Measurements from ENCODE around the gene WDR33. TPM values are rescaled to one million over a fixed set of nuclear protein-coding genes. Genes with fewer than 3 reads are reported as not detected.
"Not testable (repeated sequence)": the region's sequence is repeated elsewhere in the genome, so short reads cannot be mapped to it uniquely, and the experiment has no call there.

Gene WDR33
- total RNA-seq, 6 donors from 2014 or later: 33.7 to 76.3 (median 47.5) TPM

DNA sequence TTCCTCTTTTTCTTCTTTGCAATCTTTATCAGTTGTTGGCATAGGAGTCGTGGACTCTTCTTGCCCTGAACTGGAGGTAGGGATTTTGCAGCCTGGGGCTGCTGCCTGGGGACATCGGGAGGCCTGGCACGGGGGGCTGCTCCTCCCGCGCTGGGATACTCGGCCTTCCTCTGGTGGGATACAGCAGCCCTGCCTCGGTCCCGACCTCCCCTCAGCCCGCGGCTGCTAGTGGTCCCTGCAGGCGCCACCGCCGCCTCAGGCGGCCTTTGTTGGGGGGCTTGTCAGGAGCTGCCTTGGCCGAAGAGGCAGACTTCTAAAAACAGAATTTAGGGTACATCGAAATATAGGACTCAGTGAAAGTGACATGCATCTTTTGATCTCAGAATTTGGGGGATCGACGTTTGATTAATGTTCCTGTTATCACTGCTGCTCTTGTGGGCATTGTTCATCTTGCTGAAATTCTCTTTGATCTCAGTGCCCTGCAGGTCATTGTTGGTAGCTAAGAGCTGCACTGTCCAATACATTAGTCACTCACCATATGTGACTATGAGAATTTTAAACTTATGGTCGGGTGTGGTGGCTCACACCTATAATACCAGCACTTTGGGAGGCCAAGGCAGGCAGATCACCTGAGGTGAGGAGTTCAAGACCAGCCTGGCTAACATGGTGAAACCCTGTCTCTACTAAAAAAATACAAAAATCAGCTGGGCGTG, 30.7 kb upstream of the WDR33 start:
- Histone ChIP-seq H3K27ac (no peak overlapping the region), H3K27me3 (no peaks in the 10 kb centered on the region), H3K36me3 (peaks cover 4 to 19% (median 14%) of the 10 kb centered on the region in 4 donors), H3K9me3 (no peaks in the 10 kb centered on the region), H3K4me3 (no peak overlapping the region), H3K4me1 (no peaks in the 10 kb centered on the region)
- WGBS, 2 donors: 78 to 79% methylated on average over 20 of the region's 20 CpGs
- peak in 1 of 2 donors; percentile 73 for DNase-seq
- TF ChIP-seq EP300 (IDR thresholded peaks at IDR 0.05) (no peak), POLR2A (IDR thresholded peaks at IDR 0.05) (no peak), POLR2AphosphoS5 (IDR thresholded peaks at IDR 0.05) (no peak)
- TF ChIP-seq, protein P1, sequence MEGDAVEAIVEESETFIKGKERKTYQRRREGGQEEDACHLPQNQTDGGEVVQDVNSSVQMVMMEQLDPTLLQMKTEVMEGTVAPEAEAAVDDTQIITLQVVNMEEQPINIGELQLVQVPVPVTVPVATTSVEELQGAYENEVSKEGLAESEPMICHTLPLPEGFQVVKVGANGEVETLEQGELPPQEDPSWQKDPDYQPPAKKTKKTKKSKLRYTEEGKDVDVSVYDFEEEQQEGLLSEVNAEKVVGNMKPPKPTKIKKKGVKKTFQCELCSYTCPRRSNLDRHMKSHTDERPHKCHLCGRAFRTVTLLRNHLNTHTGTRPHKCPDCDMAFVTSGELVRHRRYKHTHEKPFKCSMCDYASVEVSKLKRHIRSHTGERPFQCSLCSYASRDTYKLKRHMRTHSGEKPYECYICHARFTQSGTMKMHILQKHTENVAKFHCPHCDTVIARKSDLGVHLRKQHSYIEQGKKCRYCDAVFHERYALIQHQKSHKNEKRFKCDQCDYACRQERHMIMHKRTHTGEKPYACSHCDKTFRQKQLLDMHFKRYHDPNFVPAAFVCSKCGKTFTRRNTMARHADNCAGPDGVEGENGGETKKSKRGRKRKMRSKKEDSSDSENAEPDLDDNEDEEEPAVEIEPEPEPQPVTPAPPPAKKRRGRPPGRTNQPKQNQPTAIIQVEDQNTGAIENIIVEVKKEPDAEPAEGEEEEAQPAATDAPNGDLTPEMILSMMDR (IDR thresholded peaks at IDR 0.05): no peak
- no peak for ATAC-seq (ENCODE audit: low FRiP score in 2 of 2)

DNA sequence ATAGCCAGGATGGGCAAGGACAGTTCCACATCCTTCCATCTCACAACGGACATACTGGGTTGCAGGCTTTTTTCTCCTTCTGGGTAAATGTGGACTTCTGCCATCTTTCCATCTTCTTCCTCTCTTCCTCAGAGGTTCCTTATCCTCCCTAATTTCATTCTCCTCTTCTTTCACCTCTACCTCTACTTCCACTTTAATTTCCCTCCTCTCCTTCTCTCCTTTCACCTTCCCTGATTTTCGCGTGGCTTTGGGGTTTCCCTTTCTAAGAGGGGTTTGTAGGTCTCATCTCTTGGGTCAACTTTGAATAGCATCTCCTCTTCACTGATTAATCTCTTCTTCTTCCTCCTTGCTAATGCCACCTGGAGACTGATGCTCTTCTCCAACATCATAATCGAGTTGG, 29.9 kb upstream of the WDR33 start:
- no peak for DNase-seq
- Histone ChIP-seq H3K4me3 (no peak overlapping the region), H3K9me3 (no peaks in the 10 kb centered on the region), H3K27me3 (no peaks in the 10 kb centered on the region), H3K36me3 (peaks cover 0 to 12% (median 7%) of the 10 kb centered on the region in 4 donors), H3K27ac (no peak overlapping the region), H3K4me1 (no peaks in the 10 kb centered on the region)
- TF ChIP-seq, protein P1 (IDR thresholded peaks at IDR 0.05): no peak
- no peak for TF ChIP-seq POLR2AphosphoS5 (IDR thresholded peaks at IDR 0.05)
- TF ChIP-seq EP300 (IDR thresholded peaks at IDR 0.05): no peak
- TF ChIP-seq POLR2A (IDR thresholded peaks at IDR 0.05): no peak
- ATAC-seq (ENCODE audit: low FRiP score in 2 of 2): no peak
- WGBS, 2 donors: 85 to 87% methylated on average over 4 of the region's 4 CpGs

DNA sequence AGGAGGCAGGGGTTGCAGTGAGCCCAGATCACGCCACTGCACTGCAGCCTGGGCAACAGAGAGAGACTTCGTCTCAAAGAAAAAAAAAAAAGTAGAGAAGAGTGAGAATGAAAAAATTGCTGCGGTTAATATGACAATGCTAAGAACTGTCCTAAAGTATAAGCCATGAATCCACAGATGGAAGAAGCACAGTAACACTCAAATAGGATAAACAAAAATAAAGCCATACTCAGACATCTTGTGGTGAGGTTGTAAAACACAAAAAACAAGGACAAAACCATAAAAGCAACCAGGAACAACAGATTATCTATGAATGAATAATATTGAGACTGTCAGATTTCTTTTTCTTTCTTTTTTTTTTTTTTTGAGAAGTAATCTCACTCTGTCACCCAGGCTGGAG, 24.0 kb upstream of the WDR33 start:
- Histone ChIP-seq H3K27me3 (no peaks in the 10 kb centered on the region), H3K36me3 (no peaks in the 10 kb centered on the region), H3K4me3 (no peak overlapping the region), H3K27ac (no peak overlapping the region), H3K4me1 (peaks cover 0 to 9% (median 2%) of the 10 kb centered on the region in 4 donors), H3K9me3 (no peaks in the 10 kb centered on the region)
- WGBS, 2 donors: 74% methylated on average over 3 of the region's 3 CpGs
- TF ChIP-seq POLR2A (IDR thresholded peaks at IDR 0.05) (no peak), POLR2AphosphoS5 (IDR thresholded peaks at IDR 0.05) (no peak), EP300 (IDR thresholded peaks at IDR 0.05) (no peak)
- TF ChIP-seq, protein P1 (IDR thresholded peaks at IDR 0.05): no peak
- ATAC-seq (ENCODE audit: low FRiP score in 2 of 2) (no peak), DNase-seq (no peak)

DNA sequence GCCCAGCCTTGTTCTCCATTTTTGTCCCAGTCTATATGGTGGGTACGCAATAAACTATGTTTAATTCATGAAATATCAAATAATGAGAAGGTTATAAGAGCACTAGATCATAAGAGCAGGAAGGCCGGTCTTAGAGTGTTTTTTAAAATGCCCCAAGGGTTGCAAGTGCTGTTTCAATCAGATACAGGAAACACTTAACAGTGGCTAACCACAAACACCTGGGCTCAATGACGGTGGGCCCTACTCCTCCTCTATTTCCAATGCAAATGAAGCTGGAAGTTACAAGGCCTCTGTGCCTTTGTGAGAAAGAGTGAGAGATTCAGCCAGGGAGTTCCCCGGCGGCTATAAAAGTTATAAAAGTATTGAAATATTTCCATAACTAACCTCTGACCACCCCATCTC, 18.9 kb upstream of the WDR33 start:
- peak overlapping the region in 1 of 4 donors; percentile 2 for H3K27ac ChIP-seq
- no peak overlapping the region for H3K4me3 ChIP-seq
- ATAC-seq (ENCODE audit: low FRiP score in 2 of 2) (peak; percentile 55 to 75), DNase-seq (peak in 1 of 2 donors; percentile 64)
- no peaks in the 10 kb centered on the region for H3K27me3 ChIP-seq
- TF ChIP-seq EP300 (IDR thresholded peaks at IDR 0.05) (no peak), POLR2AphosphoS5 (IDR thresholded peaks at IDR 0.05) (no peak), POLR2A (IDR thresholded peaks at IDR 0.05) (no peak)
- TF ChIP-seq, protein P1 (IDR thresholded peaks at IDR 0.05): no peak
- no peaks in the 10 kb centered on the region for H3K36me3 ChIP-seq
- 35 to 44% methylated on average over 5 of the region's 5 CpGs for WGBS, 2 donors
- H3K9me3 ChIP-seq: peaks cover 0 to 3% (median 0%) of the 10 kb centered on the region in 4 donors
- peaks cover 0 to 9% (median 2%) of the 10 kb centered on the region in 4 donors for H3K4me1 ChIP-seq

DNA sequence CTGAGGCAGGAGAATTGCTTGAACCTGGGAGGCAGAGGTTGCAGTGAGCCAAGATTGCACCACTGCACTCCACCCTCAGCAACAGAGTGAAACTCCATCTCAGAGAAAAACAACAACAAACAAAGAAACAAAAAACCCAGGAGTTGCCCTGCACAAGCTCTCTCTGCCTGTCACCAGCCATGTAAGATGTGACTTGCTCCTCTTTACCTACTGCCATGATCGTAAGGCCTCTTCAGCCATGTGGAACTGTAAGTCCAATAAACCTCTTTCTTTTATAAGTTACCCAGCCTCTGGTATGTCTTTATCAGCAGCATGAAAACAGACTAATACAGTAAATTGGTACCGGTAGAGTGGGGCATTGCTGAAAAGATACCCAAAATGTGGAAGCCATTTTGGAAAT, 15.7 kb upstream of the WDR33 start:
- WGBS, 2 donors: 96 to 97% methylated on average over 2 of the region's 2 CpGs
- not testable (repeated sequence) for H3K27ac ChIP-seq; H3K4me3 ChIP-seq; H3K9me3 ChIP-seq; H3K4me1 ChIP-seq; ATAC-seq (ENCODE audit: low FRiP score in 2 of 2); H3K36me3 ChIP-seq; H3K27me3 ChIP-seq; DNase-seq
